HG03108 (cell line): ENCODE results near the gene FLT3LG.

Experiments
- ATAC-seq: cut with Tn5 transposase; IDR thresholded peaks from one replicate; pipeline ENCODE4 v1.9.1; 2021; ENCODE audit warnings: moderate library complexity; ENCODE audit not compliant: unreplicated experiment

Gene FLT3LG

DNA sequence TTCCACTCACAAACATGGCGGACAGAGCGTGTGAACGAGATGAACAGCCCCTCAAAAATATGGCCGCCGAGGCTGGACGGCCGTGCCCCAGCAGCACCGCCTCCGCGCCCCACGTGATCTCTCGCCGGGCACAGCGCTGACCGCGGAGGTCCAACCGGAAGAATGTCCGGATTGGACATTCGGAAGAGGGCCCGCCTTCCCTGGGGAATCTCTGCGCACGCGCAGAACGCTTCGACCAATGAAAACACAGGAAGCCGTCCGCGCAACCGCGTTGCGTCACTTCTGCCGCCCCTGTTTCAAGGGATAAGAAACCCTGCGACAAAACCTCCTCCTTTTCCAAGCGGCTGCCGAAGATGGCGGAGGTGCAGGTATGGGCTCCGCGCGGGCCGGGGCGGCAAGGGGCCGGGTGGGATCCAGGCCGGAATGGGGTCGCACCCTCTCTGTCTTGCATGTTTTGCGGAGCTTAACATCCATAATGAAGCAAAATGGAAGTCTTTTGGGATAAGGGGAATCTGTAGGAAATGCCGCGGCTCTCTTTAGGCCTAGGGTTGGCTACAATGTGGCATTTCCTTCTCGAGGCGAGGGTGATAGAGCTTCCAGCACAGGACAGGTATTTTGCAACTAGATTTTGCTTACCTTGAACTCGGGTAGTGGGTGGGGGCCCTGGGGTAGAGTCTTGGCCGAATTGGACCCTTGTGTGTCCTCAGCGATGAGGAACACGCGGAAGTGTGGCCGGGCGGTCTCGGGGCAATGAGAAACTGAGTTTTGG is 13.4 kb downstream of the FLT3LG start, which contains the start of gene RPL13A:
Gene RPL13A (plus strand): TSS at position 332 of the 769 bp plus-strand sequence. CDS start 22 bp downstream, at position 354.
- peak; percentile 83 for ATAC-seq

DNA sequence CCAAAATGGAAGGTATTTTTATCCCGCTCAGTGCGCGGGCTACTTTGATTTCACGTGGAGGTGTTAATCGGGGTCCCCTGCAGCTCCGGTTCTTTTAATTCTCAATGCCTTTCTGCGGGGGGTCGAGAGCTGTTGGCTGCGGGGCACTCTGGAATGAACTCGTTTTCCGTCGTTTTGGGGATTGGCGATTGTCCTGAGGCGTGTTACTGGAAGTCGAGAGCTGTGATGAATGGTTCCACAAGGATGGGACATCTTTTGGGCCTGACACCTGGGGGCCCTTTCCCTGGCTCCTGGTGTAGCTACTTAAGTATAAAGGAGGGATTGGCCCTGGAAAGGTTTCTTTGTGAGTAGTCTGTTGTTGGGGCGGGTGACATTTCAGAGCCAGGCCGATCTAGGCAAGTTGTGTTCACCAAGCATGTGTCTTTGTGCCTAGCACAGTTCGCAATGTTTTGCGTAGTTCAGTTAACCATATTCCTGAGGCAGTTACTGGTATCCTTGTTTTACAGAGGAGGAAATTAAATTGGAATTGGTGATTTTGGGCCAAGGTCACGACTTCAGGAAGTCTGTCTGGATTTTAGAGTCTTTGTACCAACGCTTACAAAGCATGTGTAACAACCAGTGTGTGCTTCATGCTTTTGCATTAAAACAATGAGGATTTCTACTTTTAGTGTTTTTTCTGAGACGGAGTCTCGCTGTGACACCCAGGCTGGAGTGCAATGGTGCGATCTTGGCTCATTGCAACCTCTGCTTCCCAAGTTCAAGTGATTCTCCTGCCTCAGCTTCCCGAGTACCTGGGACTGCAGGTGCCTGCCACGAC is 14.2 kb downstream of the FLT3LG start:
- no peak for ATAC-seq

DNA sequence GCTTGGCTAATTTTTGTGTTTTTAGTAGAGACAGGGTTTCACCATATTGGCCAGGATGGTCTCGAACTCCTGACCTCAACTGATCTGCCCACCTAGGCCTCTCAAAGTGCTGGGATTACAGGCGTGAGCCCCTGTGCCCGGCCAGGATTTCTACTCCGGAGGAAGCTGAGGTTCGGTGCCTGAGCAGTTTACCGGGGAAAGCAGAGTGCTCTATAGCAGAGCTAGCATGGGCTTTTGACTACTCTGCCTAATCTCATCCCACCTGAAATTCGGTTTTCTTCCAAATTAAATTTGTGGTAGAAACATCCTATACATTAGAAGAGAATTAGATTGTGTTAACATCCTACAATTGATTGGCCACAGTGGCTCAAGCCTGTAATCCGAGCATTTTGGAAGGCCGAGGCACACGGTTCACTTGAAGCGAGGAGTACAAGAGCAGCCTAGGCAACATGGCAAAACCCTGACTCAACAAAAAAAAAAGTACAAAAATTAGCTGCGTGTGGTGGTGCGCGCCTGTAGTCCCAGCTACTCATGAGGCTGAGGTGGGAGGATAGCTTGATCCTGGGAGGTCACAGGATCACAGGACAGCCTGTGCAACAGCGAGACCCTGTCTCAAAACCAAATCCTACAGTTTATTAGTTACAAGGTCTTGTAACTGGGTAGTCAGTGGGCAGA is 15.0 kb downstream of the FLT3LG start:
- no peak for ATAC-seq

DNA sequence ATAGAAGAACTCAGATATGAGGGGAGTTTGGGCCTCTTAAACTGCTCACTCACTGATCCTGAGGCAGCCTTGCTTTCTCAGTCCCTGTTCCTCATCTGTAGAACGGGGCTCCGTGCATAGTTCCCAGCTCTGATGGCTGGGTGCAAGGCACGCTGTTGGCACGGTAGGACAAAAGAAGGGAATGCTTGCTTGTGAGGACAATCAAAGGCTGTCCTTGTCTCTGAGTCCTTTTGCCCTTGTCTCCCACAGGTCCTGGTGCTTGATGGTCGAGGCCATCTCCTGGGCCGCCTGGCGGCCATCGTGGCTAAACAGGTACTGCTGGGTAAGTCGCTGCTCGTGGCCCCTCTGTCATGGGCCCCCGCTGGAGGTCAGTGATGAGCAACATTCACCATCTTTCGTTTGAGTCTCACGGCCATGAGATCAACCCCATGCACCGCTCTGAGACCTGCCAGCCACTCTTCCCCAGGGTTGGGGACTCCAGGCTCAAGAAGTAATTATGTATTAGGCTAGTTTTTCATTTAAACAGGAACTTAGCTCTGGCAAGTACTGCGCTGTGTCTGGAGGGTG is 15.7 kb downstream of the FLT3LG start:
- no peak for ATAC-seq

DNA sequence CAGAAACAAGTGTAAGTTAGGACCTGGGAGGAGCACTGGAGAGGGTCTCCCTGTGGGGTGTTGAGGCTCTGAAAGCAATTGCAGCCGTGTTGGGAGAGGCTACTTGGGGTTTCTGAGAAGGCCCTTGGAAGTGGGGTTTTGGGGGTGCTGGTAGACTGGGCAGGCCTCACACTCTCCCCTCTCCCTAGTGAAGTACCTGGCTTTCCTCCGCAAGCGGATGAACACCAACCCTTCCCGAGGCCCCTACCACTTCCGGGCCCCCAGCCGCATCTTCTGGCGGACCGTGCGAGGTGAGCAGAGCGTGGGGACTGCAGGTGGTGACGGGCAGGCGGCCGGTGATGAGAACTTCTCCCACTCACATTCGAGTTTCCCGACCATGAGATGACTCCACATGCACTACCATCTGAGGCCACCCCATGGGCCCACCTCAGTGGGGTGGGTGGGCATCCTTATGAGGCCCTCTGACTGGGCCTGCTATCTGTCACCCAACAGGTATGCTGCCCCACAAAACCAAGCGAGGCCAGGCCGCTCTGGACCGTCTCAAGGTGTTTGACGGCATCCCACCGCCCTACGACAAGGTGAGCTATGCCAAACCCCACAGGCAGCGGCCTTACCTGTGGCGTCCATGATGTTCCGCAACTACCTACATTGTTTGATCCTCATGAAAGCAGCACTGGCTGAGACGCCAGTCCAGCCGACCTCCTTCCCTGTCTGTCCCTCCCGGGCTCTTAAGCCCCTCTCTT is 16.4 kb downstream of the FLT3LG start:
- ATAC-seq: no peak

DNA sequence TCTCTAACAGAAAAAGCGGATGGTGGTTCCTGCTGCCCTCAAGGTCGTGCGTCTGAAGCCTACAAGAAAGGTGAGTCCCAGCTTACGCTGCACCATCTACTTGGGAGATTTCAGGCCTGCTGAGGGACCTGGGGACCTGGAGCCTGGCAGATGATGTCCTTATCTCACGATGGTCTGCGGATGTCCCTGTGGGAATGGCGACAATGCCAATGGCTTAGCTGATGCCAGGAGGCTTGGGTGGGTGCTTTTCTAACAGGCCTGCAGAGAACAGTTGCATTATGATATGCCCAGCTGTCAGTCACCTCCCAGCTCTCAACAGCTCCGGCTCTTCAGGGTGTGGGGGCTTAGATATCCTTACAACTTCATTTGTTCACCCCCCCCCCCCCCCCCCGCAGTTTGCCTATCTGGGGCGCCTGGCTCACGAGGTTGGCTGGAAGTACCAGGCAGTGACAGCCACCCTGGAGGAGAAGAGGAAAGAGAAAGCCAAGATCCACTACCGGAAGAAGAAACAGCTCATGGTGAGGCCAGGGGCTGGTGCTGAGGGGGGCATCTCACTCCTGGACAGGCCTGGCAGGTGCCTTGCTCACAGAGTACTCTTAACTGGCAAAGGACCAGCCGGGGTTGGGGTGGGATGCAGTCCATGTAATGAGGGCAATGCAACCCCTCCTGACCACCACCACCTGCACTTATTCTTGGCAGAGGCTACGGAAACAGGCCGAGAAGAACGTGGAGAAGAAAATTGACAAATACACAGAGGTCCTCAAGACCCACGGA is 17.2 kb downstream of the FLT3LG start:
- ATAC-seq: no peak

DNA sequence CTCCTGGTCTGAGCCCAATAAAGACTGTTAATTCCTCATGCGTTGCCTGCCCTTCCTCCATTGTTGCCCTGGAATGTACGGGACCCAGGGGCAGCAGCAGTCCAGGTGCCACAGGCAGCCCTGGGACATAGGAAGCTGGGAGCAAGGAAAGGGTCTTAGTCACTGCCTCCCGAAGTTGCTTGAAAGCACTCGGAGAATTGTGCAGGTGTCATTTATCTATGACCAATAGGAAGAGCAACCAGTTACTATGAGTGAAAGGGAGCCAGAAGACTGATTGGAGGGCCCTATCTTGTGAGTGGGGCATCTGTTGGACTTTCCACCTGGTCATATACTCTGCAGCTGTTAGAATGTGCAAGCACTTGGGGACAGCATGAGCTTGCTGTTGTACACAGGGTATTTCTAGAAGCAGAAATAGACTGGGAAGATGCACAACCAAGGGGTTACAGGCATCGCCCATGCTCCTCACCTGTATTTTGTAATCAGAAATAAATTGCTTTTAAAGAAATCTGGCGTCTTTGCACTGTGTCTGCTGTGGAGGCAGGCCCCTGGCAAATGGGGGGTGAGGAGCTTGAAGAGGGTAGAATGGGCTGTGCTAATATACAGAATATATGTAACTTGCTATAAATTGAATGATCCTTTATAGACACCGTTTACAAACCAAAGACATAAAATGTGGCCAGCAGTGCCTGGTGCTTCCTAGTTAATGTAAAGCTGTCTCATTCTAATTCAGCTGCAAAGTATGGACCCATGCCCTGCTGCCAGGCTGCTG is 18.0 kb downstream of the FLT3LG start:
- ATAC-seq: no peak

DNA sequence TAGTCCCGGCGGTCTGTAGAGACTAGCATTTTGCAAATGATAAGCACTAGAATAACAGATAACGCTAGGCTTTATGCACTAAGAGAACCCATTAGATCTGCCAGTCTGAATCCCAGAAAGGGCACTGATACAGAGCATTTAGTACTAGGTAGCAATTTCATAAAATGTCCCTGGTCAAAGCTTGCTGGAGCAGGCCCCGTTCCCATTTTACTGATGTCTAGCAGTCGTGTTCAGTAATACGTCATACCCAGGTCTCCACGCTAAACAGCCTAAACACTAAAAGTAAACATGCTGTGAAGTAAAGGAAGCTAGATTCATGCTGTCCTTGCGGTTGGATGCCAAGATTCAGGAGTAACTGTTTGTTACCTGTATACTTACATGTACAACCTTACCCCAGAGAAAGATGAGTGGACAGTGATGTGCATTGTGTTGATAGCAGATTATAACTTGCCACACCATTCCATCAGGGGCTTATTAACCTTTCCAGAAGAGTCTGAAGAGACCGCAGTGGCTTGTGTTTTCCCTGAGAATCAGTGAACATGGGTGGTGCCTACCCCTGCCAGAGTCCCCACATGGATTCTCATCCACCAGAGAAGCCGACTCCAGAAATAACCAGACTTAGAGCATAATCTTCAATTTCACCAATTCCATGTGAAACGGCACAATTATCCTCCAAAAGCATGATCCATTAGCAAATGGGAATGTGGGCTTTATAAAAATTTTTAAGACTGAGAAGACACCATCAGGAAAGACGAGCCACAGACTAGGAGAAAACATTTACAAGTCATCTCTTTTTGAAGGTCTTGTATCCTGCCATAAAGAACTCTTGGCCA is 18.8 kb downstream of the FLT3LG start:
- ATAC-seq: no peak

DNA sequence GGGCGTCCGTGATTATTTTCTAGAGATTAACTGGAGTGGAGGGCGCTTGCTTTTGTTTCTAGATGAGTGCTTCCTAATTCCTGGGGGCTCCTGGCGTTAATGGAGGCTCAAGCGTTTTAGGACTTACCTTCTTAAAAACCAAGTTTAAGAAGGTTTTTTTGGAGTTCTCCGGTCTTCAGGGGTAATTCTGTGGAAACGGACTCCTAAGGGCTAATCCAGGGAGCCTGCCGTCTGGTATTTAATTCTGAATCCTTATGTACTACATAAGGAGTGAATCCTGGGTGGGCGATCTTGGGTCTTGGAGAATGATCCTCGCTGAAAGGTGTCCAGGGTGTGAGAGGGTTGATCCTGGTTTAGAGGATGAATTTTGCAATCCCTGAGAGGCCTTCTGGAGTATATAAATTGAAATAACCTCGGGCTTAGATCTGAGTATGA is 22.6 kb downstream of the FLT3LG start:
- no peak for ATAC-seq

DNA sequence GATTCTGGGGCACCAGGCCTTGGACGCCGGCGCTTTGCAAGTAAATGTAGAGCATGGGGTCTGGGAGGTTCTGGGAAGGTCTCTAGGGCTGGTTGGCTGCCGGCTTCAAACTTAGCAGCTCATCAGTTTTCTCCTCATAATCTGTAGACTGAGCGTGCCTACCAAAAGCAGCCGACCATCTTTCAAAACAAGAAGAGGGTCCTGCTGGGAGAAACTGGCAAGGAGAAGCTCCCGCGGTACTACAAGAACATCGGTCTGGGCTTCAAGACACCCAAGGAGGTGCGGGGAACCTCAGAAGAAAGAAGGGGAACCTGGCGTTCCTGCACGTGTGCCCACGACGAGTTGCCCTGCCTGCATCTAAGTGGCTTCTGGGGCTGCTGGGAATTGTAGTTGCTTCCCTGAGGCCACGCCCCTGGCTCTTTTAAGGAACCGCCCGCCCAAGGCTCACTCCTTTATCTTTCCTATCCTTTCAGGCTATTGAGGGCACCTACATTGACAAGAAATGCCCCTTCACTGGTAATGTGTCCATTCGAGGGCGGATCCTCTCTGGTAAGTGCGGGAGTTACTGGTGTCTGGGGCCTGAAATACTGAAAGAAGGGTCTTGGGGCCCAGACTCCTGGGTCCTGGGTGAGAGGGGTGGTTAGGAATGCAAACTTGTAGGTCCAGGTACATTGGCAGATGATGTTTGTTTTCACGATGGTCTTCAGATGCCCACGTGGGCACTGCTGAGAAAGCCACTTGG is 23.2 kb downstream of the FLT3LG start:
- ATAC-seq: no peak

DNA sequence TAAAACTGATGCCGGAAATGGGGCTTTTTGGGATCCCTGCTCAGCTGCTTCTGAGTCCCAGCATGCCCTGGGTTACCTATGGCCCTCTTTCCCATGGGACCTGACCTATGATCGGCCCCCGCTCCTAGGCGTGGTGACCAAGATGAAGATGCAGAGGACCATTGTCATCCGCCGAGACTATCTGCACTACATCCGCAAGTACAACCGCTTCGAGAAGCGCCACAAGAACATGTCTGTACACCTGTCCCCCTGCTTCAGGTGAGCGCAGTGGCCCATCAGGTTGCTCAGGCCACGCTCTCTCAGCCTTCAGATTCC is 23.7 kb downstream of the FLT3LG start:
- no peak for ATAC-seq

DNA sequence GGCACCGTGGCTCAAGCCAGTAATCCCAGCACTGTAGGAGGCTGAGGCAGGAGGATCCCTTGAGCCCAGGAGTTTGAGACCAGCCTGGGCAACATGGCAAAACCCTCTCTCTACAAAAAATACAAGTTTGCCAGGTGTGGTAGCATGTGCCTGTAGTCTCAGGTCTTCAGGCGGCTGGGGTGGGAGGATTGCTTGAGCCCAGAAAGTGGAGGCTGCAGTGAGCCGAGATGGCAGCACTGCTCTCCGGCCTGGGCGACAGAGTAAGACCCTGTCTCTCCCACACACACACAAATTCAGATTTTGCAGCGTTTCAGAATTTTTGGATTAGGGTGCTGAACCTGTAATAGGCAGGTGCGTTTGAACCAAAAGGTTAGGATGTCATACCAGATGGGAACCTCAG is 24.5 kb downstream of the FLT3LG start:
- no peak for ATAC-seq

DNA sequence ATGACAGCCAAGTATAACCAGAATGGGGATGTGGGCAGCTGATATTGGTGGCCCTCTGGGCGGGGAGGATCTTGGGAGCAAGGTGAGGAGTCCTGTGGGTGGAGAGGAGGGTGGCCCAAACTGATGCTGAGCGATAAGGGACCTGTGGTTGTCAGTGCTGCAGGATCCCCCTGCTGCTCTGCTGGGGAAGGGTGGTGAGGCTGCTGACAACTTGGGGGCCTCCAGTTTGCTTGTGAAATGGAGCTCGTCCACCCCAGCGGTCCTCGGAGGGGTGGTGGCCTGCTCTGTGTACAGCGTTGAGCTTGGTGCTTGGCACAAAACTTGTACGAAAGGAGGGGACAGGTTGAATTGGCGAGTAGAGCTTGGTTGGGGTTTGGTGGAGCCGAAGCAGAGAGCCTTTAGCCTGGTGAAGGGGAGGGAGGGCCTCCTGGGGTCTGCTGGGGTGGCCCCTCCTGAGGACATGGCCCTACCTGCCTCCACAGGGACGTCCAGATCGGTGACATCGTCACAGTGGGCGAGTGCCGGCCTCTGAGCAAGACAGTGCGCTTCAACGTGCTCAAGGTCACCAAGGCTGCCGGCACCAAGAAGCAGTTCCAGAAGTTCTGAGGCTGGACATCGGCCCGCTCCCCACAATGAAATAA is 25.1 kb downstream of the FLT3LG start:
- ATAC-seq: no peak

DNA sequence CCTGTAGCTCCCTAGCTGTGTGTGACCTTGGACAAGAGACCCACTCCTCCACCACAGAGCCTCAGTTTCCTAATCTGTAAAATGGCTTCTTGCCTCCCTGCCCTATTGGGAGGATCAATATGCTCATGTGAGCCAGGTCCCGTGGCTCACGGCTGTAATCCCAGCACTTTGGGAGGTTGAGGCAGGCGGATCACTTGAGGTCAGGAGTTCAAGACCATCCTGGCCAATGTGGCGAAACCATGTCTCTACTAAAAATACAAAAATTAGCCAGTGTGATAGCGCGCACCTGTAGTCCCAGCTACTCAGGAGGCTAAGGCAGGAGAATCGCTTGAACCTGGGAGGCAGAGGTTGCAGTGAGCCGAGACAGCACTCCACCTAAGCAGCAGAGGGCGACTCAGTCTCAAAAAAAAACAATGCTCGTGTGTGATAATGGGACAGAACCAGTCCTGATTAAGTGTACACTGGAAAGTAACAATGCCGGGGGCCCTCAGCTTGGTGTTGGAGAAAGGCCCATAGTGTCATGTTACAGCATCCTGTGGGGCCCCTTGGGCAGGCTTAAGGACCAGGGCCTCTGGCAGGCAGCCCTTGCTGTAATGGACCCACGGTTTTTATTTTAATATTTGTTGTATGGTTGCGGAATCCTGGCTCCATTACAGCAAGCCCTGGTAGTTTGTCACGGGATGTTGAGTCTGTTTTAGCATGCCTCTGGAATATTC is 29.0 kb downstream of the FLT3LG start:
- no peak for ATAC-seq

DNA sequence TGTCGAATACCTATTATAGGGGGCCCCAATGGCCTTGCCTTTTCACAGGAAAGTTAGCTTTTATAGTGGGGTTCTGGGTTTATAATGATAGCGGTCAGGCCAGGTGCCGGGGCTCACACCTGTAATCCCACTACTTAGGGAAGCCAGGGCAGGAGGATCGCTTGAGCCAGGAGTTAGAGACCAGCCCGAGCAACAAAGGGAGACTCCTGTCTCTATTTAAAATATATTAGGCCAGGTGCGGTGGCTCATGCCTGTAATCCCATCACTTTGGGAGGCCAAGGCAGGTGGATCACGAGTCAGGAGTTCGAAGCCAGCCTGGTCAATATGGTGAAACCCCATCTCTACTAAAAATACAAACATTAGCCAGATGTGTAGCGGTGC is 29.6 kb downstream of the FLT3LG start:
- ATAC-seq: no peak

DNA sequence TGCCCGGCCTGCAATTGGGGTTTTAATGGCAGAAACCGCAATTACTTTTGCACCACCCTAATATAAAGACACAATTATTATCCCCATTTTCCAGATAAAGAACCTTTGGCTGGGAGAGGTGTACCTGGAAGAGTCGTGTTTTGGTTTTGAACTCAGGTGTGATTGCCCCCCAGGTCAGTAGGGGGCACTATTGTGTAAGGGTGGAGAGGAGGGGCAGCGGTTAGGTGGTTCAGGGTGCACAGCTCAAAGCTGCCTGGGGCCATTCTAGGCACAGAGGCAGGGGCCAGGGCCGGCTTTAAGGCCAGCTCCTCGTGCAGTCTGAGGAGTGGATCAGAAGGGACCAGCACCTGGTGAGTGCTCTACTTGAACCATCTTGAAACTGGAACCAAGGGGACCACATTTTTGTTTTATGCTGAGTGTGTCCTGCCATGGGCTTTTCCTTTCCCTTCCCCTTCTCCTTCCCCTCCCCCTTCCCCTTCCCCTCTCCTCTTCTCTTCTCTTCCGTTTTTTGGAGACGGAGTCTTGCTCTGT is 32.6 kb downstream of the FLT3LG start:
- ATAC-seq: no peak
